Measurements from ENCODE around the gene MED13L. TPM values are rescaled to one million over a fixed set of nuclear protein-coding genes. Genes with fewer than 3 reads are reported as not detected.

The MED13L gene
- total RNA-seq, 2 experiments from 2014 or later = 40.5 to 41.1 TPM

DNA sequence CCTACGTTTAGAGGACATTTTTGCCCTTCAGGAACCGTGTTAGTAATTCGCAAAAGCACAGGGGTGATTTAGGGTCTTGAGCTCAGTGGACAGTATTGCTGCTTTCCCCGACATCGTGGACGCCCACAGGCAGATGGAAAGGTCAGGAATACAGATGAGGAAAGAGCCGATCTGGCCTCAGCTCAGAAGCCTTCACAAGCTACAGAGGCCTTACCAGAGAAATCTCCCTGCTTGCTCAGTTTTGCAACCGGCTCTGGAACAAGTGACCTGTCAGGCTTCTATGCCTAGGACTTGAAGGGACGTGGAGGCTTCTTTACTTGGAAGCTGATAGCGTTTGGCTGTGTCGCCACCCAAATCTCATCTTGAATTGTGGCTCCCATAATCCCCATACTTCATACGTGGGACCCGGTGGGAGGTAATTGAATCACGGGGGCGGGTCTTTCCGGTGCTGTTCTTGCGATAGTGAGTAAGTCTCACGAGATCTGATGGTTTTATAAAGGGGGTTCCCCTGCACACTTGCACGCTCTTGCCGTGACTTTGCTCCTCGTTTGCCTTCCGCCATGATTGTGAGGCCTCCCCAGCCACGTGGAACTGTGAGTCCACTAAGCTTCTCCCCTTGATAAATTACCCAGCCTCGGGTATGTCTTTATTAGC, 332.5 kb downstream of the MED13L start:
- Mint-ChIP-seq H3K4me3 (no peak overlapping the region), H3K4me1 (no peaks in the 10 kb centered on the region), H3K36me3 (no peaks in the 10 kb centered on the region), H3K27me3 (peaks cover 7% of the 10 kb centered on the region), H3K9me3 (no peaks in the 10 kb centered on the region), H3K27ac (no peak overlapping the region)
- no peak for DNase-seq

DNA sequence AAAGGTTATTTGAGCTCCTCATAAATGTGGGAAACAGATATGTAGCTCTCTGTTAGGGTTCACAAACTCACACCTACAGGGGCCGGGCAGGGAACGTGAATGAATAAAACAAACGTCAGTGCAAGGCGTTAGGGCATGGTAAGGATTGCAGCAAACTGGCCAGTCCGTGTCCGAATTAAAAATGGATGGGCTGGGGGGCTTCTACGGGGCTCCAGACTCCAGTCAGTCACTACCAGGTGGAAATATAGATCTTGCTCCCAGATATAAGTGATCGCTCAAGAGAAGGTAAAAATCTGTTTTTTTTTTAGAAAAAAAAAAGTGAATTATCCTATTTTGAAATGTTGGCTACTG, 333.1 kb downstream of the MED13L start:
- Mint-ChIP-seq H3K36me3 (no peaks in the 10 kb centered on the region), H3K27me3 (peaks cover 7% of the 10 kb centered on the region), H3K9me3 (no peaks in the 10 kb centered on the region), H3K4me1 (no peaks in the 10 kb centered on the region), H3K27ac (no peak overlapping the region), H3K4me3 (no peak overlapping the region)
- DNase-seq = no peak

DNA sequence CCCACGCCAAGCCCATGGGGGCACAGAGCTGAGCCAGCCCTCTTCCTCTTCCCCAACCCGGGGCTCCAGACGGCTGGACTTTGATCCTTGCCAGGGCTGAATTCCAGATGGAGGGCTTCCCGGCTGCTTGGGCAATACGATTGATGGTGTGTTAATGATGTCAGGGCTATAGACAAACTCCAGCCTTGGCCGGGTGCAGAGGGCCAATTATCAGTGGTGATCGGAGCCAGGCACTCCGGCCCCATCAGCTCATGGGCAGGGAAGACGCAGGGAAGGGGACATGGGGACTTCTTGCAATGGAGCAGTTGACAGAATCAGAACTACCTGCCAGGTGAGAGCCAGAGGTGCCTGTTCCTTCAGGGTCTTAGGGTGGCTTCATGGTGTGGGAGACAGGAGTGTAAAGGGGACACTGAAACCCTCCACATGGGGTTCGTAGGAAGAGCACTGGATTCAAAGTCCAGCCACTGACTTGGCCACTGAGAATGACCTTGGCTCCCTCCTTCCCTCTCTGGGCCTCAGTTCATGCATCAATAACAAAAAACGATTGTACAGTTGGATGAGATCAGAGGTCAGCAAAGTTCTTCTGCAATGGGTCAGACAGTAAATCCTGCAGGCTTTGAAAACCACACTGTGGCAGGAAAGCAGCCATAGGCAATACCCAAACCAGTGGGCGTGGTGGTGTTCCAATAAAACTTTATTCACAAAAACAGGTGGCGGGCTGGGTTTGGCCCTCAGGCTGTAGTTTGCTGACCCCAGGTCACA, 333.7 kb downstream of the MED13L start:
- no peaks in the 10 kb centered on the region for H3K4me1 Mint-ChIP-seq
- no peak overlapping the region for H3K27ac Mint-ChIP-seq
- H3K36me3 Mint-ChIP-seq = no peaks in the 10 kb centered on the region
- no peak for DNase-seq
- H3K4me3 Mint-ChIP-seq = no peak overlapping the region
- peaks cover 10% of the 10 kb centered on the region for H3K27me3 Mint-ChIP-seq
- peaks cover 5% of the 10 kb centered on the region for H3K9me3 Mint-ChIP-seq

DNA sequence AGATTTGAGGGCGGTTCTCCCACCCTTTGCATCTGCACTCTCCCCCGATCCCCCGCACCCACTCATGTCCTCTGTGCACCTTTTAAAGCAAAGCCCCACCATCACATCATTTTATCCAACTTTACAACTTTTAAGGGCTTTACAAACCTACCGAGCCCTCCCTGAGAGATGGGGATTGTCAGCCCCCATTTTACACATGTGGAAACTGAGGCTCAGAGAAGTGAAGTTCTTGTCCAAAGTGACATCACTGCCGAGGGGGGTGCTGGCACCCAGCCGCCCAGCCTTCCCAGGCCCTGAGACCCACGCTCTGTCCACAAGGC, 334.2 kb downstream of the MED13L start:
- Mint-ChIP-seq H3K27ac (no peak overlapping the region), H3K27me3 (peaks cover 12% of the 10 kb centered on the region), H3K36me3 (no peaks in the 10 kb centered on the region), H3K9me3 (peaks cover 6% of the 10 kb centered on the region), H3K4me1 (no peaks in the 10 kb centered on the region), H3K4me3 (no peak overlapping the region)
- DNase-seq = no peak

GRCh38 chr12:115942346-115942745, 335.1 kb downstream of the MED13L start:
- H3K36me3 Mint-ChIP-seq = no peaks in the 10 kb centered on the region
- no peak for DNase-seq

DNA sequence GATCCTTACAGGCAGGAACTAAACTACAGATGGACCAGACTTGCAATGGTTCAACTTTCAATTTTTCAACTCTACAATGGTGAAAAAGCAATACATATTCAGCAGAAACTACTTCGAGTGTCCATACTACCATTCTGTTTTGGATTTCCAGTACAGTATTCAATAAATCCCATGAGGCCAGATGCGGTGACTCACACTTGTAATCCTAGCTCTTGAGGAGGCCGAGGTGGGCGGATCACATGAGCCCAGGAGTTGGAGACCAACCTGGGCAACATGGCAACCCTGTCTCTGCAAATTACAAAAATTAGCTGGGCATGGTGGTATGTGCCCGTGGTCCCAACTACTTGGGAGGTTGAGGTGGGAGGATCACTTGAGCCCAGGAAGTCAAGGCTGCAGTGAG, 336.1 kb downstream of the MED13L start:
- no peaks in the 10 kb centered on the region for H3K36me3 Mint-ChIP-seq
- no peak overlapping the region for H3K4me3 Mint-ChIP-seq
- no peak overlapping the region for H3K27ac Mint-ChIP-seq
- H3K9me3 Mint-ChIP-seq = peaks cover 6% of the 10 kb centered on the region
- H3K27me3 Mint-ChIP-seq = peaks cover 12% of the 10 kb centered on the region
- no peaks in the 10 kb centered on the region for H3K4me1 Mint-ChIP-seq
- DNase-seq = no peak

More at GRCh38 chr12:115942346-115942745, 335.1 kb downstream of the MED13L start:
- Mint-ChIP-seq H3K27ac (no peak overlapping the region), H3K9me3 (peaks cover 6% of the 10 kb centered on the region), H3K4me3 (no peak overlapping the region), H3K4me1 (no peaks in the 10 kb centered on the region), H3K27me3 (peaks cover 12% of the 10 kb centered on the region)

DNA sequence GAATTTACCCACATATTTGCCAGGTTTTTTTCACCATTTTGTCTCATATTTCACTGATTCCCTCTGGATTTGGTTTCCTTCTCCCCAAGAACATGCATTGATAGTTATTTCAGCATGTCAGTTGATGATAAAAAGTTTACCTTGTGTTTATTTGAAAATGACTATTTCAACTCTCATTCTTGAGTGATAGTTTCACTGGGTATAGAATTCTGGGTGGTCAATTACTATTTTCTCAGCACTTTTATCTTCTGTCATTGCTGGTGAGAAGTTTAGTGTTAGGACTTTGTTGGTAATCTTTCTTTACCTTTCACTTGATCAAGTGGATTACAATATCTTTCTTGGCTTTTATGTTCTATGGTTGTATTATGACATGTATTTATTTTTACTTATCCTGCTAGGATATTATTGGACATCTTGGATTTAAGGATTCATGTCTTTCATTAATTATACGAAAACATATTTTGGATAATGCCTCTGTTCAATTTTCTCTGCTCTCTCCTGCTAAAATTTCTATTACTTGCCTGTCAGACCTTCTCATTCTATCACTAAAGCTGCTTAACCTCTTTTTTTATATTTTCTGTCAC, 338.6 kb downstream of the MED13L start:
- H3K27ac Mint-ChIP-seq = no peak overlapping the region
- H3K36me3 Mint-ChIP-seq = no peaks in the 10 kb centered on the region
- H3K4me3 Mint-ChIP-seq = no peak overlapping the region

GRCh38 chr12:115936997-115937916, 340.2 kb downstream of the MED13L start:
- no peaks in the 10 kb centered on the region for H3K4me1 Mint-ChIP-seq
- H3K27ac Mint-ChIP-seq = no peak overlapping the region
- no peaks in the 10 kb centered on the region for H3K36me3 Mint-ChIP-seq
- peaks cover 6% of the 10 kb centered on the region for H3K9me3 Mint-ChIP-seq
- H3K27me3 Mint-ChIP-seq = peaks cover 15% of the 10 kb centered on the region
- DNase-seq = no peak
- H3K4me3 Mint-ChIP-seq = no peak overlapping the region

More for the DNA sequence above, 338.6 kb downstream of the MED13L start:
- no peaks in the 10 kb centered on the region for H3K4me1 Mint-ChIP-seq
- peaks cover 6% of the 10 kb centered on the region for H3K9me3 Mint-ChIP-seq
- DNase-seq = no peak
- peaks cover 15% of the 10 kb centered on the region for H3K27me3 Mint-ChIP-seq

GRCh38 chr12:115934877-115935276, 342.6 kb downstream of the MED13L start:
- no peak for DNase-seq
- no peak overlapping the region for H3K27ac Mint-ChIP-seq

DNA sequence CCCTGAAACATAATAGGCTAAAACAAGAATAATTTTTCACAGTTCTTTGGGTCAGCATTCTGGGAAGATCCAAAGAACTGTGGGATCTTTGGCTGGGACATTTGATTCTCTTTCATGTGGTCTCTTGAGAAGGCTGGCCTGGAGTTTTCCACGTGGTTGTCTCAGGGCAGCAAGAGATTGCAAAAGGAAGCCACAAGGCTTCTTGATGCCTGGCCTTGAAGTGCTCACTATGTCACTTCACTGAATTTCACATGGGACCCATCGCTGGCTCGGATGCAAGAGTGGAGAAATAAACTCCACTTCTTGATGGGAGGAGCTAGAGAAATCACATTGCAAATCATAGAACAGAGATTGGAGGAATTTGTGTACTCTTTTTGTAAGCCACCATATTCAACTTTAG, 343.4 kb downstream of the MED13L start:
- DNase-seq = no peak
- no peaks in the 10 kb centered on the region for H3K36me3 Mint-ChIP-seq
- no peak overlapping the region for H3K27ac Mint-ChIP-seq
- peaks cover 7% of the 10 kb centered on the region for H3K27me3 Mint-ChIP-seq
- peaks cover 4% of the 10 kb centered on the region for H3K9me3 Mint-ChIP-seq
- H3K4me3 Mint-ChIP-seq = no peak overlapping the region
- no peaks in the 10 kb centered on the region for H3K4me1 Mint-ChIP-seq

More at GRCh38 chr12:115934877-115935276, 342.6 kb downstream of the MED13L start:
- H3K36me3 Mint-ChIP-seq = no peaks in the 10 kb centered on the region
- H3K4me3 Mint-ChIP-seq = no peak overlapping the region
- no peaks in the 10 kb centered on the region for H3K4me1 Mint-ChIP-seq
- H3K9me3 Mint-ChIP-seq = peaks cover 6% of the 10 kb centered on the region
- H3K27me3 Mint-ChIP-seq = peaks cover 8% of the 10 kb centered on the region

GRCh38 chr12:115932066-115932465, 345.4 kb downstream of the MED13L start:
- H3K36me3 Mint-ChIP-seq = no peaks in the 10 kb centered on the region
- H3K4me3 Mint-ChIP-seq = no peak overlapping the region
- DNase-seq = no peak
- no peaks in the 10 kb centered on the region for H3K4me1 Mint-ChIP-seq
- H3K9me3 Mint-ChIP-seq = no peaks in the 10 kb centered on the region
- H3K27ac Mint-ChIP-seq = no peak overlapping the region
- peaks cover 3% of the 10 kb centered on the region for H3K27me3 Mint-ChIP-seq

DNA sequence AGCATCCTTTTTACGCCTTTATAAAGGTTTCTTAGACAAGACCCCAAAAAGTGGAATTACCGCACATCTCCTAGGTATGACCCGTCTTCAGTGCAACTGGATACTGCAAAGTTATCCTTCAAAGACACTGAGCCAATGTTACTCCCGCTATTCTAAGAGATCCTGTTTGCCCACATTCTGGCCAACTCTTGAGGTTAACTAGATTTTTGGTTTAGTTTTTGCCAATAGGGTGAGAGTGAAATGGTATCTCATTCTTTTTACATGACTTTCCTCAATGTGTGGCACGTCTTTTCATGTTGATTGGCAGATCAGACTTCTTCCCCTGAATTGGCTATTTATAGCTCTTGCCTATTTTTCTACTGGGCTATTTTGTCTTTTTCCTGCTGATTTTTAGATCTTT, 347.2 kb downstream of the MED13L start:
- Mint-ChIP-seq H3K4me1 (no peaks in the 10 kb centered on the region), H3K27me3 (peaks cover 3% of the 10 kb centered on the region), H3K36me3 (no peaks in the 10 kb centered on the region), H3K4me3 (no peak overlapping the region), H3K27ac (no peak overlapping the region), H3K9me3 (no peaks in the 10 kb centered on the region)
- DNase-seq = no peak

GRCh38 chr12:115926037-115926670, 351.3 kb downstream of the MED13L start:
- Mint-ChIP-seq H3K27ac (no peak overlapping the region), H3K4me1 (no peaks in the 10 kb centered on the region), H3K4me3 (no peak overlapping the region), H3K36me3 (no peaks in the 10 kb centered on the region), H3K9me3 (peaks cover 8% of the 10 kb centered on the region), H3K27me3 (peaks cover 15% of the 10 kb centered on the region)
- no peak for DNase-seq

DNA sequence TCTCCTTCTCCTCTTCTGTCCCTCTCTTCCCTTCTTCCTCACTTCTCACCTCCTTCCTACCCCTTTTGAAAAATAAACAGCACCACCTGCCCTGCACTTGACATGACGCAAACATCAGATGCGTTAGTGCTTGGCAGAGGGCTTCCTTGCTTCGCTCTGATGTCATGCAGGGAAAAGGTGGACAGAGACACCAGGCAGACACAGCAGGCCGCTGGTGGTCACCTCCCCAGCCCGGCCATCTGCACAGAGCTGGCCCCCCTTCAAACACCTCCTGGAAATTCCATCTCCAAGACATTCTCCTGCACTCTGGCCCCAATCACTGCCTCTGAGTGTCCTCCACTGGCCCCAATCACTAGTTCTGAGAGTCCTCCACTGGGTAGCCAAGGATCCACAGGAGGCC, 353.6 kb downstream of the MED13L start:
- Mint-ChIP-seq H3K4me1 (no peaks in the 10 kb centered on the region), H3K27ac (no peak overlapping the region), H3K4me3 (no peak overlapping the region), H3K27me3 (peaks cover 15% of the 10 kb centered on the region), H3K9me3 (peaks cover 8% of the 10 kb centered on the region), H3K36me3 (no peaks in the 10 kb centered on the region)
- no peak for DNase-seq
